CD14-positive monocyte (primary cell): ENCODE measurements around the gene EGF. TPM values are rescaled to one million over a fixed set of nuclear protein-coding genes. Genes with fewer than 3 reads are reported as not detected.
A peak's percentile ranks its signal among the peaks of the same experiment; 100 is the strongest.

Experiments
- DNase-seq, 3 donors: peaks; one replicate each; pipeline ENCODE4 v3.0.0-alpha.2; 2011 to 2022
- H2AFZ ChIP-seq: 2 replicates; pipeline ENCODE4 v1.6.0; 2012; ENCODE audit warnings: mild to moderate bottlenecking, low read depth, low read length, inconsistent platforms; ENCODE audit not compliant: insufficient read depth, poor library complexity, severe bottlenecking
- H3K27ac ChIP-seq, 2 donors: 1 replicate in 1 of 2; 2 replicates in 1 of 2; pipeline ENCODE4 v1.5.1; 2012 to 2013; ENCODE audit warnings: low read length in 2 of 2, control low read depth in 1 of 2, inconsistent platforms in 1 of 2, low read depth in 1 of 2, mild to moderate bottlenecking in 1 of 2
- H3K27me3 ChIP-seq, 2 donors: one replicate each; pipeline versions ENCODE4 v1.6.0 to v1.6.1; 2011 to 2013; ENCODE audit warnings: low read length in 2 of 2; ENCODE audit not compliant: control insufficient read depth in 2 of 2, insufficient read depth in 2 of 2
- H3K36me3 ChIP-seq, 2 donors: replicated peaks in 1 of 2; 1 replicate in 1 of 2; 2 replicates in 1 of 2; pipeline versions ENCODE4 v1.5.1 to v1.6.1; 2012 to 2013; ENCODE audit warnings: low read length in 2 of 2, control low read depth in 1 of 2, inconsistent platforms in 1 of 2, mild to moderate bottlenecking in 1 of 2; ENCODE audit not compliant: insufficient read depth in 2 of 2, control insufficient read depth in 1 of 2
- H3K4me1 ChIP-seq, 2 donors: 1 replicate in 1 of 2; 2 replicates in 1 of 2; pipeline versions ENCODE4 v1.5.1 to v1.6.1; 2012 to 2013; ENCODE audit warnings: low read length in 2 of 2, control low read depth in 1 of 2, inconsistent platforms in 1 of 2, mild to moderate bottlenecking in 1 of 2, moderate library complexity in 1 of 2; ENCODE audit not compliant: insufficient read depth in 2 of 2, control insufficient read depth in 1 of 2
- H3K4me2 ChIP-seq: replicated peaks from 2 replicates; pipeline ENCODE3; 2012; ENCODE audit warnings: low read length, moderate library complexity, mild to moderate bottlenecking; ENCODE audit not compliant: poor library complexity, severe bottlenecking; ENCODE audit errors: extremely low read depth
- H3K4me3 ChIP-seq, 3 experiments: fragments of 200-600 bp in 1 of 3; sonication (generic) in 1 of 3; replicated peaks in 1 of 3; 1 replicate in 2 of 3; 2 replicates in 1 of 3; pipeline ENCODE4 v1.5.1; 2011 to 2013; ENCODE audit warnings: low read length in 3 of 3, mild to moderate bottlenecking in 3 of 3, control low read depth in 2 of 3, low read depth in 2 of 3, inconsistent platforms in 1 of 3, moderate library complexity in 1 of 3
- H3K79me2 ChIP-seq: 2 replicates; pipeline ENCODE4 v1.6.0; 2012; ENCODE audit warnings: mild to moderate bottlenecking, control low read depth, inconsistent platforms, low read length, moderate library complexity; ENCODE audit not compliant: insufficient read depth
- H3K9ac ChIP-seq: 2 replicates; pipeline ENCODE4 v1.6.0; 2017; ENCODE audit warnings: low read length, mild to moderate bottlenecking; ENCODE audit not compliant: insufficient read depth, poor library complexity, severe bottlenecking
- H3K9me3 ChIP-seq, 2 donors: replicated peaks in 1 of 2; 1 replicate in 1 of 2; 2 replicates in 1 of 2; pipeline versions ENCODE4 v1.5.1 to v1.6.1; 2012 to 2013; ENCODE audit warnings: low read length in 2 of 2, control low read depth in 1 of 2; ENCODE audit not compliant: control insufficient read depth in 1 of 2, insufficient read depth in 1 of 2
- H4K20me1 ChIP-seq: 2 replicates; pipeline ENCODE4 v1.6.0; 2012; ENCODE audit warnings: mild to moderate bottlenecking, low read length, control low read depth, moderate library complexity; ENCODE audit not compliant: insufficient read depth
- H3K27ac Mint-ChIP-seq, 7 donors: one replicate each; pipeline ENCODE4 v1.8.0; 2020; ENCODE audit warnings: mild to moderate bottlenecking in 7 of 7, mixed read lengths in 7 of 7, moderate library complexity in 6 of 7, inconsistent platforms in 2 of 7
- H3K27me3 Mint-ChIP-seq, 3 donors: one replicate each; pipeline ENCODE4 v1.8.0; 2021 to 2022; ENCODE audit warnings: low read depth in 3 of 3, mild to moderate bottlenecking in 3 of 3, mixed read lengths in 3 of 3, moderate library complexity in 3 of 3, inconsistent platforms in 1 of 3
- H3K36me3 Mint-ChIP-seq, 2 donors: one replicate each; pipeline ENCODE4 v1.8.0; 2020; ENCODE audit warnings: mixed read lengths in 2 of 2, inconsistent platforms in 1 of 2, mild to moderate bottlenecking in 1 of 2
- H3K4me1 Mint-ChIP-seq: one replicate; pipeline ENCODE4 v1.8.0; 2020; ENCODE audit warnings: mild to moderate bottlenecking, mixed read lengths
- H3K4me3 Mint-ChIP-seq, 2 donors: one replicate each; pipeline ENCODE4 v1.8.0; 2020; ENCODE audit warnings: mild to moderate bottlenecking in 2 of 2, mixed read lengths in 2 of 2, moderate library complexity in 1 of 2
- H3K9me3 Mint-ChIP-seq, 7 donors: one replicate each; pipeline ENCODE4 v1.8.0; 2020 to 2022; ENCODE audit warnings: mixed read lengths in 7 of 7, mild to moderate bottlenecking in 6 of 7, moderate library complexity in 6 of 7, inconsistent platforms in 2 of 7
- WGBS: methylation state at CpG from one replicate; pipeline ENCODE4 v1.1.5; 2013; ENCODE audit warnings: missing lambda C conversion rate; ENCODE audit not compliant: insufficient coverage; 5-methylcytosine and 5-hydroxymethylcytosine counted together
- intact Hi-C, 2 donors: fragments of 100-400 bp; cut with micrococcal nuclease; formaldehyde crosslinking; loops; one replicate each; pipeline versions ENCODE4 v1.15.0 to v1.15.1; 2023
- polyA plus RNA-seq, 3 donors: library from polyadenylated mRNA; depleted of rRNA in 1 of 3; unstranded in 2 of 3; stranded (reverse) in 1 of 3; fragments of 300-500 nt in 2 of 3; fragments of >200 nt in 1 of 3; fragmentation: Illumina TruSeq in 2 of 3; gene quantifications; 1 replicate in 2 of 3; 2 replicates in 1 of 3; pipeline ENCODE4 v1.2.3, GENCODE V29; 2012 to 2021
- TF ChIP-seq, protein P1 (sequence below): fragments of 200-600 bp; IDR thresholded peaks from one replicate; pipeline ENCODE4 v1.8.0; 2022; ENCODE audit warnings: antibody characterized with exemption, mild to moderate bottlenecking

Gene EGF
- polyA plus RNA-seq, 3 donors = 0.17 to 4.8 TPM; not detected in 1

GRCh38 chr4:109910256-109910655 lies 2.4 kb upstream of the EGF start:
- Mint-ChIP-seq H3K27me3 (peaks cover 0 to 3% (median 0%) of the 10 kb centered on the region in 3 donors), H3K36me3 (no peaks in the 10 kb centered on the region), H3K4me1 (peaks cover 8% of the 10 kb centered on the region), H3K4me3 (no peak overlapping the region), H3K9me3 (peaks cover 0 to 4% (median 2%) of the 10 kb centered on the region in 7 donors), H3K27ac (peak overlapping the region in 1 of 7 donors; percentile 10)
- Histone ChIP-seq H3K4me1 (peaks cover 0 to 5% of the 10 kb centered on the region in 2 donors), H3K79me2 (no peaks in the 10 kb centered on the region), H3K4me3 (no peak overlapping the region), H4K20me1 (no peaks in the 10 kb centered on the region), H3K27ac (no peak overlapping the region), H3K36me3 (no peaks in the 10 kb centered on the region), H3K4me2 (no peak overlapping the region), H3K27me3 (no peaks in the 10 kb centered on the region), H2AFZ (no peak overlapping the region), H3K9me3 (no peaks in the 10 kb centered on the region), H3K9ac (no peak overlapping the region)
- intact Hi-C loops = no loop called here
- no CpG with 5 or more reads among the region's 2 CpGs for whole genome bisulfite sequencing
- no peak for DNase-seq
- TF ChIP-seq, protein P1, sequence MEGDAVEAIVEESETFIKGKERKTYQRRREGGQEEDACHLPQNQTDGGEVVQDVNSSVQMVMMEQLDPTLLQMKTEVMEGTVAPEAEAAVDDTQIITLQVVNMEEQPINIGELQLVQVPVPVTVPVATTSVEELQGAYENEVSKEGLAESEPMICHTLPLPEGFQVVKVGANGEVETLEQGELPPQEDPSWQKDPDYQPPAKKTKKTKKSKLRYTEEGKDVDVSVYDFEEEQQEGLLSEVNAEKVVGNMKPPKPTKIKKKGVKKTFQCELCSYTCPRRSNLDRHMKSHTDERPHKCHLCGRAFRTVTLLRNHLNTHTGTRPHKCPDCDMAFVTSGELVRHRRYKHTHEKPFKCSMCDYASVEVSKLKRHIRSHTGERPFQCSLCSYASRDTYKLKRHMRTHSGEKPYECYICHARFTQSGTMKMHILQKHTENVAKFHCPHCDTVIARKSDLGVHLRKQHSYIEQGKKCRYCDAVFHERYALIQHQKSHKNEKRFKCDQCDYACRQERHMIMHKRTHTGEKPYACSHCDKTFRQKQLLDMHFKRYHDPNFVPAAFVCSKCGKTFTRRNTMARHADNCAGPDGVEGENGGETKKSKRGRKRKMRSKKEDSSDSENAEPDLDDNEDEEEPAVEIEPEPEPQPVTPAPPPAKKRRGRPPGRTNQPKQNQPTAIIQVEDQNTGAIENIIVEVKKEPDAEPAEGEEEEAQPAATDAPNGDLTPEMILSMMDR = no peak

DNA sequence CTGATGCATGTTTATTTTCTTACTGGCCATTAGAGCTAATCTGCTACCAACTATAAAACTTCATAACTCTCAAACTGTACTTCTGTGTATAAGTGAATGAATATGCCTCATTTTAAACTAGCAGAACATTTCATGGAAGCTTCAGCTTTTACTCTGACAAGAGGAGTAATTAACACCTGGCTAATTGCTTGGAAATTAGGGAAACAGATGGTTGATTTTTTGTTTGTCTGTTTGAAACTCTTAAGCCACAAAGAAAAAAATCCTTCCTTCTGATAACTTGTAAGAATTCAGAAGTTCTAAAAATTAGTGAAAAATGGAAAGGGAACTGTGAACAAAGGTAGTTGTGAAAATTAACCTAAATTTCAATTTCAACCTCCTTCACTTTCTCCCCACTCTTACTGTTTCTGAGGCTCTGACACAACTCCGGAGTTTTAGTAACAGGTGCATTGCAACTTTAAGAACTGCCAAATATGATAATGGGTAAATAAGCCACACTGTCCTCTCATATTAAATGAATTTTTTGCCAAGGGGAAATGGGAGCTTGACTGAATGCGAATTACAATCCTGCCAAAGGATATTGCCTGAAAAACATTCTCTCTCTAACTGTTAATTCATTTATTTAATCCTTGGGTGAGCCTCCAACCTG lies 1.0 kb downstream of the EGF start:
- Histone ChIP-seq H3K4me2 (no peak overlapping the region), H3K36me3 (no peaks in the 10 kb centered on the region)
- peaks cover 8% of the 10 kb centered on the region for H3K4me1 Mint-ChIP-seq

More for the DNA sequence above, 1.0 kb downstream of the EGF start:
- TF ChIP-seq, protein P1 = no peak
- DNase-seq = no peak
- Histone ChIP-seq H3K9ac (no peak overlapping the region), H3K9me3 (no peaks in the 10 kb centered on the region), H3K27me3 (no peaks in the 10 kb centered on the region), H2AFZ (no peak overlapping the region), H4K20me1 (no peaks in the 10 kb centered on the region), H3K27ac (no peak overlapping the region), H3K4me1 (peaks cover 0 to 5% of the 10 kb centered on the region in 2 donors), H3K79me2 (no peaks in the 10 kb centered on the region), H3K4me3 (no peak overlapping the region)
- intact Hi-C loops = no loop called here
- peaks cover 0 to 3% (median 1%) of the 10 kb centered on the region in 3 donors for H3K27me3 Mint-ChIP-seq
- H3K36me3 Mint-ChIP-seq = no peaks in the 10 kb centered on the region
- H3K9me3 Mint-ChIP-seq = peaks cover 0 to 2% (median 0%) of the 10 kb centered on the region in 7 donors
- no CpG with 5 or more reads among the region's 2 CpGs for WGBS
- no peak overlapping the region for H3K4me3 Mint-ChIP-seq
- H3K27ac Mint-ChIP-seq = no peak overlapping the region
